Neural progenitor cell (in vitro differentiated cells): ENCODE results near the gene PBX1.

Source experiments
- EZH2 ChIP-seq: fragments of 200-600 bp; sonication (generic); IDR thresholded peaks from 2 replicates; pipeline ENCODE4 v1.6.1; 2017; ENCODE audit warnings: antibody characterized with exemption, mild to moderate bottlenecking, moderate library complexity
- EZH2phosphoT487 ChIP-seq: fragments of 200-600 bp; sonication (generic); IDR thresholded peaks from 2 replicates; pipeline ENCODE4 v1.6.1; 2017; ENCODE audit warnings: antibody characterized with exemption
- TF ChIP-seq, protein P1 (sequence below): fragments of 200-600 bp; sonication (generic); IDR thresholded peaks from 2 replicates; pipeline ENCODE4 v1.5.1; 2017; ENCODE audit warnings: antibody characterized with exemption, mild to moderate bottlenecking

DNA sequence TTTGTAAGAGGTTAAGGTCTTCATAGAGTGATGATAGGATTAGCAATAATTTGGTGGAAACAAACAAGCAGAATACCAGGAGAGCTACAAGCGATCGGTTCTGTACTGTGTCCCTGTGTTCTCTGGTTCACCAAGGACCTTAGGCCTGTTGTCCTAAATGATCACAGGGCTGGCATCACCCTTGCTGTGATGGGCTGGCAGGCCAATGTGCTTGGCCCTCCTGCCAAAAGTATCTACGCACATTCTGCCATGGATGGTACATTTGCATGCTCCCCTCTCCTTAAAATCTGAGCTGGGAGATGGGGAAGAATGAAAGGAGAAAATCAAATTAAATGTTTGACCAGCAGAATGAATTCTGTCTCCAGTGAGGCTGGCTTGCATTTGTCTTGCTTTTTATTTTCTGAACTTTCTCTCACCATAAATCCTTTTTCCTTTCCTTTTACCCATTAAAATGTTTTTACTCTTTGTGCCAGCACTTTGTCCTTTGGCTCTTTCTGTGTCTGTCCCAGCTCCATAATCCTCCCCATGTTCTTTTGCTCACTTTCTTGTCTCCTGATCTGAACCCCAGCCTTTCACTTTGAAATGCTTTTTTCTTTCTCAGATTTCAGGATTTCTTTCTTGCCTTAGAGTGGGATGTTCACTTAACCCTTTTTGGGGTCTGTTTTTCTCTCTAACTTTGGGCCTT, 51.7 kb downstream of the PBX1 start:
- TF ChIP-seq EZH2: no peak
- TF ChIP-seq, protein P1, sequence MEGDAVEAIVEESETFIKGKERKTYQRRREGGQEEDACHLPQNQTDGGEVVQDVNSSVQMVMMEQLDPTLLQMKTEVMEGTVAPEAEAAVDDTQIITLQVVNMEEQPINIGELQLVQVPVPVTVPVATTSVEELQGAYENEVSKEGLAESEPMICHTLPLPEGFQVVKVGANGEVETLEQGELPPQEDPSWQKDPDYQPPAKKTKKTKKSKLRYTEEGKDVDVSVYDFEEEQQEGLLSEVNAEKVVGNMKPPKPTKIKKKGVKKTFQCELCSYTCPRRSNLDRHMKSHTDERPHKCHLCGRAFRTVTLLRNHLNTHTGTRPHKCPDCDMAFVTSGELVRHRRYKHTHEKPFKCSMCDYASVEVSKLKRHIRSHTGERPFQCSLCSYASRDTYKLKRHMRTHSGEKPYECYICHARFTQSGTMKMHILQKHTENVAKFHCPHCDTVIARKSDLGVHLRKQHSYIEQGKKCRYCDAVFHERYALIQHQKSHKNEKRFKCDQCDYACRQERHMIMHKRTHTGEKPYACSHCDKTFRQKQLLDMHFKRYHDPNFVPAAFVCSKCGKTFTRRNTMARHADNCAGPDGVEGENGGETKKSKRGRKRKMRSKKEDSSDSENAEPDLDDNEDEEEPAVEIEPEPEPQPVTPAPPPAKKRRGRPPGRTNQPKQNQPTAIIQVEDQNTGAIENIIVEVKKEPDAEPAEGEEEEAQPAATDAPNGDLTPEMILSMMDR: no peak
- TF ChIP-seq EZH2phosphoT487: no peak
